Stimulated activated CD8-positive, alpha-beta memory T cell treated with anti-CD3 and anti-CD28 coated beads, Interleukin-2, amount 100 ng/mL, for 48 hours (primary cell): ENCODE data around the gene SEC63.
A peak's percentile ranks its signal among the peaks of the same experiment; 100 is the strongest.
"Not testable (repeated sequence)": the region's sequence is repeated elsewhere in the genome, so short reads cannot be mapped to it uniquely, and the experiment has no call there.

Experiments used
- DNase-seq, 2 donors: peaks; one replicate each; pipeline ENCODE4 v3.0.0-alpha.2; 2020; ENCODE audit warnings: low read depth in 2 of 2

Gene SEC63

DNA sequence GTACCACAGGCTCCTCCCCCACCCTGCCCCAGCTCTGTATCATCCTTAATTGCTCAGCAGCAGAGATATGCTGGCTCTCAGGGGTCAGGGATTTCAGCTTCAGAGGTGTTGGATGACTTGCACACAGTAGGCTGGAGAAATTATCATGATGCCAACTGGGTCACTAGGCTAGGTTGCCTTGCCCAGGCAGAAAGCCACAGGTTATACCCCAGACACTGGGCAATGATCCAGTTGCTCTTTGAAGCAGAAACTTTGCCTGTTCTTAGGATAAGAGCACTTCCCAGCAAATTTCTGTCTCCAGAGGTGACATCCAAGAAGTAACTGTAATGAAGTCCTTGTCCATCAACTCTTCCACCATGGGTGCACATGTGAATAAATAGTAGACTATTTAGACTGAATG, 95.6 kb downstream of the SEC63 start:
- no peak for DNase-seq

DNA sequence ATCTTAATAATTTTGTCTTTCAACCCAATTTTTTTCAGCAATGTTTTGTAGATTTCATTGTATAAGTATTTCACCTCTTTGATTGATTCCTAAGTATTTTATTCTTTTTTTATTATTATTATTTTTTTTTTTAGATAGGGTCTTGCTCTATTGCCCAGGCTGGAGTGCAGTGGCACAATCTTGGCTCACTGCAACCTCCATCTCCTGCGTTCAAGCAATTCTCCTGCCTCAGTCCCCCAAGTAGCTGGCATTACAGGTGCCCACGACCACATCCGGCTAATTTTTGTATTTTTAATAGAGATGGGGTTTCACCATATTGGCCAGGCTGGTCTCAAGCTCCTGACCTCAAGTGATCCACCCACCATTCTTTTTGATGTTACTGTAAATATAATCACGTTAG, 97.0 kb downstream of the SEC63 start:
- not testable (repeated sequence) for DNase-seq

DNA sequence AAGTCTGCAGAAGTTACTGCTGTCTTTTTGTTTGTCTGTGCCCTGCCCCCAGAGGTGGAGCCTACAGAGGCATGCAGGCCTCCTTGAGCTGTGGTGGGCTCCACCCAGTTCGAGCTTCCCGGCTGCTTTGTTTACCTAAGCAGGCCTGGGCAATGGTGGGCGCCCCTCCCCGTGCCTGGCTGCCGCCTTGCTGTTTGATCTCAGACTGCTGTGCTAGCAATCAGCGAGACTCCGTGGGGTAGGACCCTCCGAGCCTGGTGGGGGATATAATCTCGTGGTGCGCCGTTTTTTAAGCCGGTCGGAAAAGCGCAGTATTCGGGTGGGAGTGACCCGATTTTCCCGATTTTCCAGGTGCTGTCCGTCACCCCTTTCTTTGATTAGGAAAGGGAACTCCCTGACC, 97.9 kb downstream of the SEC63 start:
- DNase-seq = not testable (repeated sequence)

DNA sequence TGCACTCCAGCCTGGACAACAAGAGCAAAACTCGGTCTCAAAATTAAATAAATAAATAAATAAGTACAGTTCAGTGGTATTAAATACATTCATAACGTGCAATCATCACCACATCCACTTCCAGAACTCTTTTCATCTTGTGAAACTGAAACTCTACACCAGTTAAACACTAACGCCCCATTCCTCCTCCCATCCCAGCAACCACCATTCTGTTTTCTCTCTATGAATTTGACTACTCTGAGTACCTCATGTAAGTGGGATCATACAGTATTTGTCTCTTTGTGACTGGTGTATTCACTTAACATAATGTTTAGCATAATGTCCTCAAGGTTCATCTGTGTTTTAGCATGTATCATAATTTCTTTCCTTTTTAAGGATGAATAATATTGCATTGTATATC, 104.8 kb downstream of the SEC63 start:
- DNase-seq = no peak

DNA sequence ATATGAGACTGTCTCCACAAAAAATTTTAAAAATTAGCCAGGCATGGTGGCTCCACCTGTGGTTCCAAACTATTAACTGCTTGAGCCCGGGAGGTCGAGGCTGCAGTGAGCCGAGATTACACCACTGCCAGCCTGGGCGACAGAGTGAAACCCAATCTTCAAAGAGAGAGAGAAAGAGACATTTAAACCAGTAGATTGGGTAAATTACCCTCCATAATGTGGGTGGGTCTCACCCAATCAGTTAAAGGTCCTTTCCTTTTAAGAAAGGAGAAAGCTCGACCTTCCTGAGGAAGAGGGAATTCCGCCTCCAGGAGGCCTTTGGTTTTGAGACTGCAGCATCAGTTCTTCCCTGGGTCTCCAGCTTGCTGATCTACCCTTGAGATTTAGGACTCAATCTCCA, 108.7 kb downstream of the SEC63 start:
- no peak for DNase-seq

DNA sequence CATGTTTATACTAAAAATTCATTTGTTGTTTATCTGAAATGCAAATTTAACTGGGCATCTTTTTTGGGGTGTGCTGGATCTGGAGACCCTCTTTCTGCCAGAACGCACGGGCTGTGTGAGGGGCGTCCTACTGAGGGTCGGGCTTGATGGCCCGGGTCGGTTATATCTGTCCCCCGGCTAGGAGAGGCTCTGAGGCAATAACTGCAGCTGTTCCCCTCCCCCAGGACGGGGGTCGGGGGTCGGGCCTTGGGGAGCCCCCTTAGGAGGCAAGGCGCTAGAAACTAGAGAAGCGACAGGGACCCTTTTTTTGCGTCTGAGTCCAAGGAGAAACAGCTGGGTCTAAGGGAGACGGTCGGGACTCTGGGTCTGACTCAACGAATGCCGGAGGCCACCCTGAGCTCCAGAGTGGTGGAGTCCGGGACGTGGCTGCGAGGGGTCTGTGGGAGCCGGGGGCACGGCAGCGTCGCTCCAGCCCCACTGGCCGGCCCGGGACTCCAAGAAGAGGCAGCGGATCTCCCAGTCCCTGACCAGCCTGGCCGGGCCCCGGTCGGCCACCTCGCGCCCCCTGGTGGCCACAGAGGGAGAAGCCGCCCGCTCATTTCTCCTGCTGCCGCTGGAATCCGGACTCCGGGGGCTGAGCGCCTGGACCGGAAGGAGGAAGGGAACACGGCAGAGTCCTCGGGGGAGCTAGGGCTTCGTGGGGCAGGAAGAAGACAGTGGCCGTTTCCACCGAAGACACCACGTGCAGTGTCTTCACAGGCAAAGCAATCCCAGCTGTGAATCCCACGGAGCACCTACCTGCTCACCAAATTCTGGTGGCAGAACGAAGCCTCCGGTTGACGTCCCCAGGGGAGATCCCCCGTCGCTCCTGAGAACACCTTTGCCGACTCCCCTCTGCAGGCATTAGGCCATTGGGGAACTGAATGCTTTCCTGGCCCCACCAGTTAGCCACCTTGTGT, 109.9 kb downstream of the SEC63 start:
- peak; percentile 74 to 76 for DNase-seq

DNA sequence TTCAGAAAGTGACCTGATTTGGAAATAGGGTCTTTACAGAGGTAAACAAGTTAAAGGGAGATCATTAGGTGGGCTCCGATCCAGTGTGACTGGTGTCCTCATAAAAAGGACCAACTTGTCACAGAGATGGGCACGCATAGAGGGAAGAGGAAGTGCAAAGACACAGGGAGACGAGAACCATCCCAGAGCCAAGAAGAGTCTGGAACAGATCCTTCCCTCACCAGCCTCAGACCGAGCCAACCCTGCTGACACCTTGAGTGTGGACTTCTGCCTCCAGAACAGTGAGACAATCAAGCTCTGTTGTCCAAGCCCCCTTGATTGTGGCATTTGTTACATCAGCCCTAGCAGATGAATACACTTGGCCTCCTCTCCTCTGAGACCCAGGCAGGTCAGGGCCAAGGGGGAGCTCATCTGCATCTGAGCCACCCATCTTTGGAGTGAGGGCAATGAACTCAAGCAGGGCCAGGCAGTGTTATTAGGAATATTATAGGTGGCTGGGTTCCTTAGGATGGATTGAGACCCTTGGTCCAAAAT, 111.7 kb downstream of the SEC63 start:
- no peak for DNase-seq

DNA sequence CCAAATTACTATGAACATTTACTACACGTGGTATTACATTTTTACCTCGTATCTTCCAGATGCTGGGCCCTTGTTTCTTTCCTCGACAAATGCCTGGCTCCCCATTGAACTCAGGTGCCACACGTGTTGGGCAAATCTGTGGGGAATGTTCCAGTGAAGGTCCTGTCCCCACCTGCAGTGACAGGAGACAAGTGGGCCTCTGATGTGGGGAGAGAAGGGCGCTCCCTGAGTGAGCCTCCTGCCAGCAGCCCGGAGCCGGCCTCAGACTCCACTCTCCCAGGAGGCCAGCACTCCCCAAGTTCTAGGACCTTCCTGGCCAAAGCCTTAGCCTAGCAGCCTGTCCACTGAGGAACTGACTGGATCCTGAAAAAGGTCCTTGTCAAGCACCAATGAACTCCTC, 112.2 kb downstream of the SEC63 start:
- DNase-seq = no peak

DNA sequence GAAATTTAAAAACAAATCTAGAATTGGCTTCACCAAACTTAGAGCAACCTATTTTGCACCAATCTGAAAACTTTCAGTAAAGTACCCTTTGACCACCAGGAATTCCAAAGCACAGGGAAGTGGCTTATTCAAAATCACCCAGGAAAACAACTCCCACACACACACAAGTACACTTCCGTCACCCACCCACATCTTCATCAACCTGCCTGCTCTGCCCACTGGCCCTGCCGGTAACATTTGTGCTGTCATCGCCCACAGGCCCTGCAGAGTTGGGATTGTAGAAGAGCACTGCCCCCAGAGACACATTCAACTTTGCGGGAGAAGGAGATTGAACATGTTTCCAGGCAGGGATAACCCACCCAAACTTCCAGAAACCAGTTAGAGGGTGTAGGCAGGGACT, 114.6 kb downstream of the SEC63 start:
- DNase-seq = no peak

DNA sequence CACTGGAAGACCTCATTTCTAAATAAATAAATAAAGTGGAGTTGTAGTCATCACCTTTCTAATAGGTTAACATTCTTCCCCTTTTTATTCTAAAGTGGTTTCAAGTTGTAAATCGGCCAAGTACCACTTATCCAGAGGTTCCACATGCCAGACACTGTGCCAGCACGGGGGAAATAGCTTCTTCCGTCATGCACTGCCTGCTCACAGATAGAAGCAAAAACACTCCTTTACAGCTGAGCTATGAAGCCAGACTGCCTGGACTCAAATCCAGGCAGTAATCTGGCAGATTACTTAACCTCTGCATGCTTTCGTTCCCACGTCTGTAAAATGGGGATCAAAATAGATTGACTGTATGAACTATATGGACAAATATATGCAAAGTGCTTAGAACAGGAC, 116.7 kb downstream of the SEC63 start:
- DNase-seq = no peak

DNA sequence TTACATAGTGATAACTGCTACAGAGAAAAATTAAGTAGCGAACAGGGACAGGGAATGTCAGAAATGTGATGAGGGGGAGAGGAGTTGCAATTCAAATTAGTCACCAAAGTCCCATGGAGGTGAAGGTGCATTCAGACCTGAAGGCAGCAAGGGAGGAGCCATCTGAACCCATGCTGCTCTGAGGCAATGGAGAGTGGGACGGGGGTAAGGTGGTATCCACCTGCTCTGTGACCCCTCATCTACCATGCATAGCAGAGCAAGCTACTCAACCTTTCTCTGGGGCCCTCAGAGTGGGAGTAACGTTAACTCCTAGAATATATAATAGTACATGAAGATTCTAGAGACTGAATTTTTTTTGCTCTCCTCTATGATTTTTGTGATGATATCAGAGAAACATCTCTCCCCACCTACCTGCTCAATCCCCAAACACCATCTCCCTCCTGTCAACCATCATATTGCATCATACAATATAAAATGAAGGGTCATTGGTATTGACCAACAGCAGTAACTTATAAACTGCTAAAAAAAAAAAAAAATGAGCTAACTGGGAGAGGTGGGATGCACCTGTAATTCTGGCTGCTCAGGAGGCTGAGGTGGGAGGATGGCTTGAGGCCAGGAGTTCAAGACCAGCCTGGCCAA, 117.3 kb downstream of the SEC63 start:
- no peak for DNase-seq

DNA sequence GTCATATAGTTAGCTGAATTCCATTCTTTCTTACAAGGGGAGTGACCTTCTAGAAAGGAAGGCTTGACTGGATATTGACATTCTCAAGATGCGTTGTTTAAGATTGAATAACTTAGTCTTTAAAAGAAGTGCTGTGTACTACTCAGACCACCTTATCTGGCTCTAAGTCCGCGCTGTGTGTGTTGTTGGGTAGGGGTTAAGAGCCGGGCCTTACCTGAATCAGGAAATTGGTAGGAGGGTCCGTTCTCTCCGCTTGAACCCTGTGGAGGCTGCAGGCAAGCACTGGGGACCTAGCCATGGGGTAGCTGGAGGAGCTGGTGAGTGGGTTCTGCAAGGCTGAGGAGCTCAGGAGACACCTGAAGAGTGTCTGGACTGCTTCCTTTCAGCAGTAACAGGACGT, 124.9 kb downstream of the SEC63 start:
- no peak for DNase-seq

DNA sequence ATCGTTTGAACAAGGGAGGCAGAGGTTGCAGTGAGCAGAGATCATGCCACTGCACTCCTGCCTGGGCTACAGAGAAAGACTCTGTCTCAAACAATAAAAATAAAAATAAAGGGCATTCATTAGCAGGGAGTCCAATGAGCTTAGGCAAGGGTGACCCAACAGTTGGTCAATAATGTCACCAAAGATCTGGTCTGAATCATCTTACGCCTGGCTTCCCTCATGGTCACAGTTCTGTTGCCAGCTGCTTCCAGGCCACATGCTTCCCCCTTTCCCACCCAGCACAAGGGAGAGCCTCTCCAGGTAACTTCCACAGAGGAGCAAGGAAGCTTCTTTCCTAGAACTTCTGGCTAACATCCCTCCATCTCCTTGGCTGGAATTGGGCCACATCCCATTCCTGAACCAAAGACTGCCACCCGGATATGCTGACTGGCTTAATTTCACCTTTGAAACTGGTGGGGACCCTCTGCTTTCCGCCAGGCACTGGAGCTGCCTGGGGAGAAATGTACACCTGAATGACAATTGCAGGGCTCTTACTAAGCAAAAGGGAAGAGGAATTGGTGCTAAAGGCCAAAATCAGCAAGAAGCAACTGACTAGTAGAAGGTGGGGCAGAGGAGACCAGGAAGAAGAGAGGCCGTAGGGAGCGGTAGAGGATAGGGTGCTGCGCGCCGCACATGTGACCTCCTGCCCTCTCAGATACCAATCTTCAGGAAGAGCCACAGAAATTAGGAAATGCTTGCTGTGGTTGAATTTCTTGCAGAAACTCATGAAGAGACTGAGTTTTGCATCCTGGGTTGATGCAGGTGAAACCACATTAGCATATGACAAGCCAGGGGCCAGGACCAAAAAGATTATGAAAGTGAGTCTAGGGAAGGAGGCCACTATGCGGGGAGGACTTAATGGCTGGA, 125.6 kb downstream of the SEC63 start:
- DNase-seq = no peak

DNA sequence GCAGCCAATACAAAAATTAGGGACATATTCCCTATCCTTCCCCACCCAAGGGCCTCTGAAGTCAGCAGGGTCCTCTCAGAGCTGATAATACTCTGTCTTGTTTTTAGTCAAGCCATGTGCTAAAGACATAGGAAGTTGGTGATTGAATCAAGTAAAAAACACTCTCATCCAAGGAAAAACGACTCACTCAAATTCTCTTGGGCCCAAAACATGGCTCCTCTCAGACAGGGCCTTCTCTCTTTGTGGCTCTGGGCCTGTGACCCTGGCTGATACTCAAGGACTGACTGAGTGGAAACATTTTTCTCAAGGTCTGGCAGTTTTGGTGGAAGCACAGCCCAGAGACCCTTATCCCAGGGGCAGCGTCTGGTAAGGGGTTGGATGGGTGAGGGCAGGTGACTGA, 127.9 kb downstream of the SEC63 start:
- DNase-seq = no peak

DNA sequence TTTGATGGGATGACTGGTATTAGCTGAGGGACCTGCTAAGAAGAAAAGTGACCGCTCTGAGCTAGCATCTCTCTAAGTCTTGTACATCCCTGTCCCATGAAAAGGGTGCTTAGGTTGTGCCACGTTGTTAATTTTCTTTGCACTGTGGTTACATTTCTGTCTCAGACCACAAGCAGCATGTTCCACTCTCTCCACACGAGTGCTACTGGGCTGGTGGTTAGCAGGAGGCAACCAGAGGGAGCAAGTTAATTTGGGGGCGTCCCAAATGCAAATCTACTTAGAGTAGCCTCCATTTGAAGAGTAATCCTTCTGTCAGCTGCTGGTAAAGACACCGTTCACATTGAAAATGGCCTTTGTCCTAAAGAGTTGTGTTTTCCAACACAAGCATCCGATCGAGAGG, 130.5 kb downstream of the SEC63 start:
- no peak for DNase-seq

DNA sequence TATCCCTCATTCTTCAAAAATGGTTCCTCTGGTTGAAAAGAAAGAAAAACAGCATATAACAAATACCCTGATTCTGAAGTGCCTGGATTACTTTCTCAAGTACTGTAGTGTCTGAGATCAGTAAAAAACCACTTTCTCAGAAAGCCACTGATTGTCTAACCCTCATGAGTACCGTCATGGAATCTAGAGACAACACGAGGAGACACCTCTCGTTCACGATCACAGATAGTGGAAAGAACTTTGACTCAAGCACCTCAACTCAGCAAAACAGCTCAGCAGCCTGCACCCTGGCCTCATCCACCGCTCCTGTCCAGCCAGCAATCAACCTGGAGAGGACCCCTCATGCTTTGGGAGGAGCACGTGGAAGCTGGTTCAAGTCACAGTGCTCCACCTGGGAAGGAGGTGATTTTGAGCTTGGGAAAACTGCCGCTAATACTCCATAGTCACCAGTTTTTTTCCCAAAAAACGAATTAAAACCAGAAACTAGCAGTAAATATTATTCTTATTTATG, 134.9 kb downstream of the SEC63 start:
- peak in 1 of 2 donors; percentile 23 for DNase-seq

DNA sequence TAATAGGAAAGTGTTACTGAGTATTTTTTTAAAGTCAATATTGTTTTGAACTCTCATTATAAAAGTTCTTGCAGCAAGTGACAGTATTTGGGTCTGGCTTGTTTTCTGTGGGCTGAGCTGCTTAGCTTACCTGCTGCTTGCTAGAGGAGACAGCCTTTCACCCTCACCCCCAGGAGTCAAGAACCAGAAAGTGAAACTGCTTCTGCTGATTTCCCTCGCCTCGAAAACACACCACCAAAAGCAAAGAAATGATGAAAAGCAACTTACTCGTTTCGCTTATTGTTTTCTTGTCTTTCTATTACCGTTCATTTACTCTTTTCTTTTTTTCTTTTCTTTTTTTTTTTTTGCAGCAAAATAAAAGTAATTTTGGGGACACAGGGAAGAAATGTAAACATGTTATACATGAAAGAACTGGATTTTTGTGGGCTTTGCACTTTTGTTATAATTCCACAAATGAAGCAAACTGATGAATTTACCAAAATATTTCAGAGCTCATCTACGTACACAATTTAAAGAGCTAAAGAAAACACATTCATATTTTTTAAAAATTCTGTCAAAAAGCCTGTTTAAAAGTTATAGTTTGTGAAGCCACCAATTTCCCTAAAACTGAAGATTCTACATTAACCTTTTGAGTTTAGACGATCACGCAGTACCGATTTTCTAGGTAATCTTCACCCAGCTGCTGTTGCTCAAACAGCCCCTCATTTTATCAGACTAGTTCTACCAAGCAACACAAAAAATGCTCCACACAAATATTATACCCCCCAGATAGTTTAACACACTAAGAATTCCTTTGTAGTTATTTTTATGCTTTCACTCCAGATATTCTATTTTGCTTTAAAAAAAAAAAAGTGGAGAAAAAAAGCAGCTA, 135.6 kb downstream of the SEC63 start:
- DNase-seq = no peak

DNA sequence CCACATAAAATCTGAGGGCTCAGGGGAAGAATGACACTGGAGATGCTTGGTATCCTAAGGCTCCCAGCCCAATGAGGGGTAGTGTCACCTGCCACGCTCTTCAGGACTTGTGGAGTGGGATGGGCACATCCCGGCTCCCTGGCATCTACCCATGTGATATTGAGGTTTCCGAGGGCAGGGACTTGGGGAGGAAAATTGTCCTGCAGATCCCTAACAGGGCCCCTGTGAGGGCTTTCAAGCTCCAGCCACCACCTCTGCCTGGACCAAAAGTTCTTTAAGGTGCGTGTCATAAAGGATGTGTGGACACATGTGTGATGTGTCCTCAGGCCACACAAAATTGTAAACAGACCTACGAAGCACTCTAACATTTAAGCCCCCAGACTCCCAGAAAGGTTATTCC, 136.4 kb downstream of the SEC63 start:
- no peak for DNase-seq

DNA sequence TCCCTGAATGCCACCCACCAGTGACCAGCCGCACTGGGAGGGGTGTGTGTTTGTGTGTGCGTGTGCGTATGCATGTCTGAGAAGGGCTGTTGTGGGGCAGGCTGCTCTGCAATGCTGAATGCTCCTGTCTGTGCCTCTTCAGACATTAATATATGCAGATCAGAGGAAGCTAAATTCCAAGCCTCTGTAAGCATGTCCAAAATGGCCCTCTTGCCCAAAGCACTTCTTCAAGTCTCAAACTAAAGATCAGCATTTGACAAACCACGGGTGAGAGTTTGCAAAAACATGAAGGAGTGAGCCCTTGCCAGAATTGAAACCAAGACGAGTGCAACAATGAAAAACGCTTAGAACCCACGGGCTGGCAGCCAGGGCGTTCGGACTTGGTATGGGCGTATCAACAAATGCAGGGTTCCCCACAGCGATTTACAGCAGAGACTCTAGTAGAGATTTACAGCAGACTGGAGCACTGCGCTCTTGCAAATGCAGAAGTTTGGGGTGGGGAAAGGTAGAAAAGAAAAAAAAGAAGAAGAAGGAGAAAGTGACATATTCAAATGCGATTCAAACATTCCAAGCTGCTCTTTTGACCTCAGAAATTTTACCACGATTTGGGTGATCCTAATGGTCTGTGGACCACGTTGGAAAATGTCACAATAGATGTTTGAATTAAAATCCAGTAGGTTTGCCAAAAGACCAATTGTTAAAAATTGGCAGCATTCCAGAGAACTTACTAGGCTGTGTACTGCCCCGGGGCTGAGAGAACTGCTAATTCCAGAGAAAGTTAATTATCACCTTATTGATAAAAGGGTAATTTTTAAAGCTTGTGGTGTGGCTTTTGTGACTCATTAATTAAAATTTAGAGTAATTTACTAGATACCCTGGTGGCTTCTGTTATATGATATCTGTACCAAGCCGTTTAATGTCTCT, 137.4 kb downstream of the SEC63 start:
- DNase-seq = peak in 1 of 2 donors; percentile 16

DNA sequence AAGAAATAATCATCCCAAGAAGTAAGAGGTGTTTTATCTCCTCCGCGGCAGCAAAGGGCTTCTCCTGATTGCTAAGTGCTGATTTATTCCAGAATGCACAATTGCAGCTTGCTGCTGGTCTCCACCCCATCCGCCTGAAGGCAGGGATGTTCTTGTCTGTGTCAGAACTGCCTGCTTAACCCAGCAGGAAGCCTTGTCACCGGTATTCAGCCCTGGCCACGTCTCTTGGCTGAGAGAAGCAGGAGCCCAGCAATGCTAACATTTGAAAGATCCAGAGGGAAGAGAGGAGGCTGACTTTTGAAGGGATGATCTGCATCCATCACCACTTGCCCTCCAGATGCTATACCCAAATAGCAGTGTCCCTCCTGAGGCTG, 138.1 kb downstream of the SEC63 start:
- no peak for DNase-seq
